ENCODE data around the gene TPM3.

DNA sequence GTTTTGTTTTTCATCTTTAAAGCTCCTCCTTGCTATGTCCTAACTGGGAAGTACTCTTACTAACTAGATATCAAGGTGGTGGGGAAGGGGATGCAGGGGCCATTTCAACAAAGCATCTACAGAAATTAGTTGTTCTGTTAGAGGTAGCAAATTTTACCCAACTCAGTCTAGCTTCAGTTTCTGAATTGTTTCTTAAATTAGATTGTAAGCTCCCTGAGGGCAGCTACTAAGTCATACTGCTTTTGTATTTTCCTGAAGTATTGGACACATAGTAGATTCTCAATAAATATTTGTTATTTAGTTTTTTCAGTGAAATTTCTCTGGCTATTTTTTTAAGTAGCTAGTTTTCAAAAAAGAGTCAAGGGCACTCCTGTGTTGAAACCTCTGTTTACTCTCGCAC, 30.6 kb upstream of the TPM3 start:
- TF ChIP-seq, protein P1, sequence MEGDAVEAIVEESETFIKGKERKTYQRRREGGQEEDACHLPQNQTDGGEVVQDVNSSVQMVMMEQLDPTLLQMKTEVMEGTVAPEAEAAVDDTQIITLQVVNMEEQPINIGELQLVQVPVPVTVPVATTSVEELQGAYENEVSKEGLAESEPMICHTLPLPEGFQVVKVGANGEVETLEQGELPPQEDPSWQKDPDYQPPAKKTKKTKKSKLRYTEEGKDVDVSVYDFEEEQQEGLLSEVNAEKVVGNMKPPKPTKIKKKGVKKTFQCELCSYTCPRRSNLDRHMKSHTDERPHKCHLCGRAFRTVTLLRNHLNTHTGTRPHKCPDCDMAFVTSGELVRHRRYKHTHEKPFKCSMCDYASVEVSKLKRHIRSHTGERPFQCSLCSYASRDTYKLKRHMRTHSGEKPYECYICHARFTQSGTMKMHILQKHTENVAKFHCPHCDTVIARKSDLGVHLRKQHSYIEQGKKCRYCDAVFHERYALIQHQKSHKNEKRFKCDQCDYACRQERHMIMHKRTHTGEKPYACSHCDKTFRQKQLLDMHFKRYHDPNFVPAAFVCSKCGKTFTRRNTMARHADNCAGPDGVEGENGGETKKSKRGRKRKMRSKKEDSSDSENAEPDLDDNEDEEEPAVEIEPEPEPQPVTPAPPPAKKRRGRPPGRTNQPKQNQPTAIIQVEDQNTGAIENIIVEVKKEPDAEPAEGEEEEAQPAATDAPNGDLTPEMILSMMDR (IDR thresholded peaks at IDR 0.05) = no peak
- no peak for TF ChIP-seq POLR2A (IDR thresholded peaks at IDR 0.05)
- TF ChIP-seq POLR2AphosphoS5 (IDR thresholded peaks at IDR 0.05) = no peak
- no peak for TF ChIP-seq EP300 (IDR thresholded peaks at IDR 0.05)
